GM13976 (cell line): ENCODE results near the gene EXOC6B.

Source experiments
- DNase-seq: peaks from one replicate; pipeline ENCODE4 v3.0.0; 2012; ENCODE audit warnings: low spot score
- in situ Hi-C: fragments of 300-500 bp; cut with MboI; formaldehyde crosslinking; loops from one replicate; pipeline ENCODE4 v1.12.0; 2022; ENCODE audit warnings: low sequenced_read_pairs, mixed read lengths, inconsistent platforms; ENCODE audit not compliant: unreplicated experiment
- TF ChIP-seq, protein P1 (sequence below): IDR thresholded peaks from 2 replicates; pipeline ENCODE4 v1.5.1; 2012; ENCODE audit warnings: borderline replicate concordance, mild to moderate bottlenecking; ENCODE audit not compliant: insufficient read depth; ENCODE audit errors: extremely low read depth, missing control alignments, control extremely low read depth

The EXOC6B gene

GRCh38 chr2:72126186-72127100 is 699.4 kb downstream of the EXOC6B start:
- TF ChIP-seq, protein P1, sequence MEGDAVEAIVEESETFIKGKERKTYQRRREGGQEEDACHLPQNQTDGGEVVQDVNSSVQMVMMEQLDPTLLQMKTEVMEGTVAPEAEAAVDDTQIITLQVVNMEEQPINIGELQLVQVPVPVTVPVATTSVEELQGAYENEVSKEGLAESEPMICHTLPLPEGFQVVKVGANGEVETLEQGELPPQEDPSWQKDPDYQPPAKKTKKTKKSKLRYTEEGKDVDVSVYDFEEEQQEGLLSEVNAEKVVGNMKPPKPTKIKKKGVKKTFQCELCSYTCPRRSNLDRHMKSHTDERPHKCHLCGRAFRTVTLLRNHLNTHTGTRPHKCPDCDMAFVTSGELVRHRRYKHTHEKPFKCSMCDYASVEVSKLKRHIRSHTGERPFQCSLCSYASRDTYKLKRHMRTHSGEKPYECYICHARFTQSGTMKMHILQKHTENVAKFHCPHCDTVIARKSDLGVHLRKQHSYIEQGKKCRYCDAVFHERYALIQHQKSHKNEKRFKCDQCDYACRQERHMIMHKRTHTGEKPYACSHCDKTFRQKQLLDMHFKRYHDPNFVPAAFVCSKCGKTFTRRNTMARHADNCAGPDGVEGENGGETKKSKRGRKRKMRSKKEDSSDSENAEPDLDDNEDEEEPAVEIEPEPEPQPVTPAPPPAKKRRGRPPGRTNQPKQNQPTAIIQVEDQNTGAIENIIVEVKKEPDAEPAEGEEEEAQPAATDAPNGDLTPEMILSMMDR, result no peak
- in situ Hi-C loops, result loop anchor here (25.0 kb wide), 1 partner anchor 589 kb away; no protein-coding TSS in a partner anchor
- DNase-seq, result no peak
